Activated naive CD4-positive, alpha-beta T cell treated with anti-CD3 and anti-CD28 coated beads, Interleukin-2, amount 10 ng/mL, durations not matched to agents 7 days and 5 days (primary cell): Measurements from ENCODE around the gene SMU1.

Source experiments
- CTCF ChIA-PET: fragments of 350-600 bp; sonication (Branson Sonifier 250); formaldehyde crosslinking; loops from one replicate; lab custom pipeline; 2021; ENCODE audit warnings: antibody characterized with exemption; lab: Charles Lee
- DNase-seq: peaks from one replicate; pipeline ENCODE4 v3.0.0-alpha.2; 2020
- H3K27ac Mint-ChIP-seq: one replicate; pipeline ENCODE4 v1.8.0; 2021; ENCODE audit warnings: mild to moderate bottlenecking, moderate library complexity, mixed read lengths
- H3K27me3 Mint-ChIP-seq: one replicate; pipeline ENCODE4 v1.8.0; 2021; ENCODE audit warnings: mild to moderate bottlenecking, mixed read lengths
- H3K36me3 Mint-ChIP-seq: one replicate; pipeline ENCODE4 v1.8.0; 2021; ENCODE audit warnings: mixed read lengths
- H3K4me1 Mint-ChIP-seq: one replicate; pipeline ENCODE4 v1.8.0; 2021; ENCODE audit warnings: mixed read lengths
- H3K4me3 Mint-ChIP-seq: one replicate; pipeline ENCODE4 v1.8.0; 2021; ENCODE audit warnings: mild to moderate bottlenecking, moderate library complexity, mixed read lengths
- H3K9me3 Mint-ChIP-seq: one replicate; pipeline ENCODE4 v1.8.0; 2021; ENCODE audit warnings: mixed read lengths

The SMU1 gene

GRCh38 chr9:33076046-33077004 lies at the start of gene SMU1:
SMU1 (minus strand) TSS chr9:33076674; CDS start chr9:33076608, 66 bp downstream.
- H3K9me3 Mint-ChIP-seq = no peaks in the 10 kb centered on the region
- peak within 1 kb of the TSS; percentile 88 for H3K4me3 Mint-ChIP-seq
- H3K27ac Mint-ChIP-seq = peak within 1 kb of the TSS; percentile 95
- peaks cover 23% of the 10 kb centered on the region for H3K36me3 Mint-ChIP-seq
- peaks cover 47% of the 10 kb centered on the region for H3K4me1 Mint-ChIP-seq
- CTCF ChIA-PET = interaction anchor here (0.9 to 1.4 kb wide), 4 partner anchors 91 to 150 kb away, joined by 3 to 5 read pairs (median 4); partner anchors contain the start of gene B4GALT1
- no peaks in the 10 kb centered on the region for H3K27me3 Mint-ChIP-seq
- peak; percentile 98 for DNase-seq

GRCh38 chr9:33125461-33125860 lies 49.0 kb upstream of the SMU1 start:
- CTCF ChIA-PET = interaction anchor here (2.4 kb wide), 1 partner anchor 11 kb away, joined by 8 read pairs; no protein-coding TSS in a partner anchor
- H3K27me3 Mint-ChIP-seq = no peaks in the 10 kb centered on the region
- H3K36me3 Mint-ChIP-seq = peaks cover 39% of the 10 kb centered on the region
- peaks cover 15% of the 10 kb centered on the region for H3K4me1 Mint-ChIP-seq
- DNase-seq = peak; percentile 10
- H3K4me3 Mint-ChIP-seq = no peak overlapping the region
- no peak overlapping the region for H3K27ac Mint-ChIP-seq
- H3K9me3 Mint-ChIP-seq = no peaks in the 10 kb centered on the region

DNA sequence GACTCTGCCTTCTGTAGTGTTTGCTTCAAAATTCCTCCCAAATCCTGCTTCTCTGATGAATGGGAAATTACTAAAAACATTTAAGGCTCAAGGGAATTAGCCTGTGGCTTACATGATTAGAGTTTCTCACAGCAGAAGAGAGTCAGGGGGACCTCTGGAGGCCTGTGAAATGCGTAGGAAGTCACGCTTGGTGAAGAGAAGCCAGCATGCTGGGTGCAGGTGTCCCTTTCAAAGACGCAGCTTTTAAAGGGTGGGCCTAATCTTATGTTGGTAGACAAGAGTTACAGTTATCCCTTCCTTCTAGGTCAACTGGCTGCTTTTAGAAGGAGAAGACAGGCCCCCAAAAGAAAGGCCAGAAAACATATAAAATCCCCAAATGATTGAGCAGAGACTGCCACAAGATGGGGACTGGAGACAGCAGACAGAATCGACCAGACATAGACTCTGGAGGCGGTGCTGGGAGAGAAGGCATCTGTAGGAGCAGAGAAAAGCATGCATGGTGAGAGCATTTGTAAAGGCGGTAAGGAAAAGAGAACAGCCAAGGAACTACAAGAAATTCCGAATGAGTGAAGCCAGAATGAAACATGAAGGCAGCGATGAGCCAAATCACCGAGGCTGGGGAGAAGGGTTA lies 48.4 kb upstream of the SMU1 start:
- H3K27me3 Mint-ChIP-seq = no peaks in the 10 kb centered on the region
- H3K4me1 Mint-ChIP-seq = peaks cover 17% of the 10 kb centered on the region
- H3K36me3 Mint-ChIP-seq = peaks cover 42% of the 10 kb centered on the region
- H3K4me3 Mint-ChIP-seq = no peak overlapping the region
- no peaks in the 10 kb centered on the region for H3K9me3 Mint-ChIP-seq
- DNase-seq = peak; percentile 20
- H3K27ac Mint-ChIP-seq = no peak overlapping the region
- CTCF ChIA-PET = interaction anchor here (2.4 kb wide), 1 partner anchor 11 kb away, joined by 8 read pairs; no protein-coding TSS in a partner anchor

DNA sequence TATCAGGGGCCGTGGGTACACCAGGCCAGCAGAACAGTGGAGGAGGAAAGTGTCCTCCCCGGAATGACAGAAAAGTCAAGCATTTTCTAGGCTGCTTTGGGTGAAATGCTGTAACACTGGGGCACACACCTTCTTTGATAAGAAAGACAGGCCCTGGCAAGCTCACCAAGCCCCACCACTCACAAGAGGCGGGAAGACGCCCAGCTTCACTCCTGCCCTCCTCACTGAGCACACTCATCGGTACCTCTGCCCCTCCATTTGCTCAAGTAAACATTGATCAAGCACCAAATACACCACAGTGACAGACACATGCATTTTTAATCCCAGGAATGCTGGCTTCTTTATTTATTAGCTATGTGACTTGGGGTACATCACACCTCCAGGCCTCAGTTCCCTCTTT lies 47.6 kb upstream of the SMU1 start:
- H3K27ac Mint-ChIP-seq = no peak overlapping the region

GRCh38 chr9:33123407-33124031 lies 47.0 kb upstream of the SMU1 start:
- H3K4me3 Mint-ChIP-seq = no peak overlapping the region
- H3K27ac Mint-ChIP-seq = no peak overlapping the region
- DNase-seq = no peak
- H3K36me3 Mint-ChIP-seq = peaks cover 35% of the 10 kb centered on the region
- H3K27me3 Mint-ChIP-seq = no peaks in the 10 kb centered on the region
- CTCF ChIA-PET = interaction anchor here (2.4 kb wide), 1 partner anchor 13 kb away, joined by 8 read pairs; no protein-coding TSS in a partner anchor
- H3K9me3 Mint-ChIP-seq = no peaks in the 10 kb centered on the region
- H3K4me1 Mint-ChIP-seq = peaks cover 23% of the 10 kb centered on the region

More for the DNA sequence above, 47.6 kb upstream of the SMU1 start:
- Mint-ChIP-seq H3K27me3 (no peaks in the 10 kb centered on the region), H3K4me1 (peaks cover 21% of the 10 kb centered on the region), H3K36me3 (peaks cover 39% of the 10 kb centered on the region), H3K9me3 (no peaks in the 10 kb centered on the region), H3K4me3 (no peak overlapping the region)
- DNase-seq = no peak
- CTCF ChIA-PET = interaction anchor here (2.4 kb wide), 1 partner anchor 12 kb away, joined by 8 read pairs; no protein-coding TSS in a partner anchor

DNA sequence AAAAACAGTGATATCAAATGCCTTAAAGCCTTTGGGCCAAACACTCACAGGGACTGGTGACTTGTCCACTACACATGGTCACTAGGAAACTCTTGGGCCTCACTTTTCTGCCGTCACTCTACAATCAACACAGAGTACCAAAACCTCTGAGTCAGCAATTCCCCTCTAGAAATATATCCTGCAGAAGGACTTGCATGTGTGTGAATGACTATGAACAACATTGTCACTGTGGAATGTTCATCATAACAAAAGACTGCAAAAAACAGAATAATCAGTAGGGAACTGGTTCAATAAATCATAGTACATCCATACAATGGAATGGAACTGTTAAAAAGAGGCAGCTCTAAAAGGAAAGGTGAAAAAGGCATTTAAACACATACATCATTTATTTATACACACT lies 44.1 kb upstream of the SMU1 start:
- H3K27ac Mint-ChIP-seq = no peak overlapping the region
- no peaks in the 10 kb centered on the region for H3K27me3 Mint-ChIP-seq
- no peak overlapping the region for H3K4me3 Mint-ChIP-seq
- peaks cover 32% of the 10 kb centered on the region for H3K36me3 Mint-ChIP-seq
- DNase-seq = no peak
- CTCF ChIA-PET = interaction anchor here (0.9 to 2.0 kb wide), 2 partner anchors 106 to 706 kb away, joined by 3 to 7 read pairs; no protein-coding TSS in a partner anchor
- no peaks in the 10 kb centered on the region for H3K9me3 Mint-ChIP-seq
- peaks cover 42% of the 10 kb centered on the region for H3K4me1 Mint-ChIP-seq

DNA sequence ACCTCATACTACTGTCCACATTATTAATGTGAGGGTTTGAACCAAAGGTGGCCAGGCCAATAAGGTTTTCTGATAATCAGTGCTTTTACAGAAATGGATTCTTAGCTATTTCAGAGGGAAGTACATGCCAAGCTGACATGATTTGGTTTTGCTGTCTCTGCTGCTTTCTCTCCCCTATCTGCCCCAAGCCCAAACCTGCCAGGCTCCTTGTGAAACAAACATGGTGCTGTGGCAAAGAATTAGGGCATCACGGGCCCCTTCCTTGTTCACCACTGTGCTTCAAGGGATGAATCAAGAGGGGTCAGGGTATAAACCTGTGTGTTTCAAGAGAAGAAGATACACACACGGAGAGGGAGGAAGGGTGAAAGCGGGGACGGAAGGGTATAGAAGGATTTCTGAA lies 41.3 kb upstream of the SMU1 start:
- CTCF ChIA-PET = interaction anchor here (0.6 kb wide), 1 partner anchor 36 kb away, joined by 3 read pairs; no protein-coding TSS in a partner anchor
- Mint-ChIP-seq H3K36me3 (peaks cover 51% of the 10 kb centered on the region), H3K27ac (peak overlapping the region; percentile 2), H3K4me3 (no peak overlapping the region), H3K4me1 (peaks cover 47% of the 10 kb centered on the region), H3K9me3 (no peaks in the 10 kb centered on the region), H3K27me3 (no peaks in the 10 kb centered on the region)
- DNase-seq = peak; percentile 16

- CTCF ChIA-PET = interaction anchor here (0.6 to 0.7 kb wide), 2 partner anchors 53 to 116 kb away, joined by 3 read pairs; no protein-coding TSS in a partner anchor
- H3K27ac Mint-ChIP-seq = peak overlapping the region; percentile 67
- peaks cover 55% of the 10 kb centered on the region for H3K36me3 Mint-ChIP-seq
- H3K27me3 Mint-ChIP-seq = no peaks in the 10 kb centered on the region
- no peak overlapping the region for H3K4me3 Mint-ChIP-seq
- no peaks in the 10 kb centered on the region for H3K9me3 Mint-ChIP-seq
- DNase-seq = peak; percentile 21
- H3K4me1 Mint-ChIP-seq = peaks cover 47% of the 10 kb centered on the region
These were observed 40.8 kb upstream of the SMU1 start for GRCh38 chr9:33117306-33117705.

DNA sequence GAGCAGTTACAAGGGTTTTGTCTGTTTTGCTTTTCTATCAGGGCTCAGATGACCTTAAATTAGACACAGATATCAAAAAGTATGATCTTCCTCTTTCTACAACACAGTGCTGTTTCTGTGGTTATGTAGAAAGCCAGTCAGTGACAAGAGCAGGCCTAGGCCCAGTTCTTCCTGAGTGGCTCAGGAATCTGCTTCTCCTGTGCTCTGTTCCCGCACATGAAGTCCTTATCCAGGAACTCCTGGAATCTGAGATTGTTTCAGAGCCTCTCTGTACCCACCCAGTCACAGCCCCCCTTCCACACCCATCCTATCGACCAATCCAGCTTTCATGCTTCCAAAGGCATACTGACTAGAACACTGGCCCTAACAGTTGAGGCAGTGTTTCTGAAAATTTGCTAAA lies 40.4 kb upstream of the SMU1 start:
- H3K4me3 Mint-ChIP-seq = peak overlapping the region; percentile 15
- no peaks in the 10 kb centered on the region for H3K9me3 Mint-ChIP-seq
- H3K4me1 Mint-ChIP-seq = peaks cover 47% of the 10 kb centered on the region
- CTCF ChIA-PET = interaction anchor here (0.6 to 0.7 kb wide), 2 partner anchors 54 to 116 kb away, joined by 3 read pairs; no protein-coding TSS in a partner anchor
- H3K36me3 Mint-ChIP-seq = peaks cover 54% of the 10 kb centered on the region
- H3K27ac Mint-ChIP-seq = peak overlapping the region; percentile 67
- H3K27me3 Mint-ChIP-seq = no peaks in the 10 kb centered on the region
- DNase-seq = peak; percentile 18

GRCh38 chr9:33114746-33115145 lies 38.3 kb upstream of the SMU1 start:
- Mint-ChIP-seq H3K4me3 (no peak overlapping the region), H3K4me1 (peaks cover 32% of the 10 kb centered on the region), H3K36me3 (peaks cover 44% of the 10 kb centered on the region), H3K27me3 (no peaks in the 10 kb centered on the region), H3K27ac (no peak overlapping the region), H3K9me3 (no peaks in the 10 kb centered on the region)
- DNase-seq = no peak
- CTCF ChIA-PET = no interaction called here

DNA sequence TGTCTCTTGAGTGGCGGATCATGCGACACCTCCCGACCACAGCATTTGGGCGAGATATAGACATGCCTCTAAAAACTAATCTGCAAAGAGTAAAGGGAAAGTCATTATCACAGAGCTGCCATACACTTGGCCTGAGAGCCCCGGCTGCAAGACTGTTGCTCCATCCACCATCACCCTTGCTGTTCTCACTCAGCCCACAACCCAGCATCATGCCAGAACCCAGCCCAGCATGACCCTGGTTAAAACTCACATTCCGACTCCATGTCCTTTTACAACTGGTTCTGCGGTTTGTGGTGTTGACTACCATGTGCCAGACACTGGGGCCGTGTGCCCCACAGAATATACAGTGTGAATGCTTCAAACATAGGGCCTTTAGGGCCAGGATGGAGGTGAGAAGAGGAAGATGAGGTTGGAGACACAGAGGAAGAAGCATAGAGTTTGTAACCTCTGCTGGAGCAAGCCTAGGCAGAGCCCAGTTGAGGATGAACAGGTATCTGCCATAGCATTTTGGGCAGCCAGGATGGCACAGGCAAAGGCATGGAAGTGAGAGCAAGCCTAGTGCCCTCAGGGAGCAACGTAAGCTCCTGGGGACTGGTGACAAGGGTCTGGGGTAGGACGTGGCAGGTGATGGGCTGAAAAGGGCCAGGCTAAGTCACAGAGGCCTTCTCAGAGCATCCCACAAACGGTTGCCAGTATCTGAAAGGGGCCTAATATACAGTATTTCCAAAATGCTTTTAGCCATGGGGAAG lies 37.5 kb upstream of the SMU1 start:
- Mint-ChIP-seq H3K4me1 (peaks cover 29% of the 10 kb centered on the region), H3K27ac (no peak overlapping the region)
- CTCF ChIA-PET = no interaction called here

GRCh38 chr9:33112094-33112493 lies 35.6 kb upstream of the SMU1 start:
- H3K4me3 Mint-ChIP-seq = no peak overlapping the region
- H3K9me3 Mint-ChIP-seq = no peaks in the 10 kb centered on the region
- peak overlapping the region; percentile 17 for H3K27ac Mint-ChIP-seq
- H3K4me1 Mint-ChIP-seq = peaks cover 15% of the 10 kb centered on the region
- no peak for DNase-seq
- CTCF ChIA-PET = no interaction called here
- peaks cover under 1% of the 10 kb centered on the region for H3K27me3 Mint-ChIP-seq
- peaks cover 33% of the 10 kb centered on the region for H3K36me3 Mint-ChIP-seq

More for the DNA sequence above, 37.5 kb upstream of the SMU1 start:
- DNase-seq = no peak
- Mint-ChIP-seq H3K9me3 (no peaks in the 10 kb centered on the region), H3K36me3 (peaks cover 40% of the 10 kb centered on the region), H3K27me3 (no peaks in the 10 kb centered on the region), H3K4me3 (no peak overlapping the region)

DNA sequence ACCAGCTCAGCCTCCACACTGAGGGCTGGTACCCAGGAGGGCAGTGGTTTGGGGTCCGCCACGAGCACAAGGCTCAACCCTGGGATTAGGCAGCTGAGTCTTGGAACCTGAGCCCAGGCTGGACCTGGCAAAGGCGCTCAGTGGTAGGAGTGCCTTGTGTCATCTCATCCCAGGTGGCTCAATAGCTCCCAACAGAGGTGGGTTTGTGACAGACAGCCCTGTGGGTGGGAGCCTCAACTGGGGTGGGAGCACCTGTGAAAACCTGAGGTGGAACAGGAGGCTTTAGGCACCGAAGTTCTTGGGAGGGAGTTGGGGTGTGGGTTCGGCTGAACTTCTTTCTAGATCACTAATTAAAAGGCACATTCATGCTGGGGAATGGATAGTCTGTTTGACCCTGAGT lies 35.2 kb upstream of the SMU1 start:
- CTCF ChIA-PET = no interaction called here
- Mint-ChIP-seq H3K27ac (peak overlapping the region; percentile 17), H3K27me3 (peaks cover 4% of the 10 kb centered on the region), H3K36me3 (peaks cover 29% of the 10 kb centered on the region), H3K4me1 (peaks cover 11% of the 10 kb centered on the region), H3K9me3 (no peaks in the 10 kb centered on the region), H3K4me3 (no peak overlapping the region)
- DNase-seq = no peak
